Cortex of kidney (tissue), 1 donor: ENCODE results near the gene TSPAN3.

Experiments
- DNase-seq: peaks from one replicate; lab custom pipeline; 2025; lab: John Stamatoyannopoulos, UW

TSPAN3 gene

GRCh38 chr15:77009646-77010311 lies 61.1 kb downstream of the TSPAN3 start:
- no peak for DNase-seq

DNA sequence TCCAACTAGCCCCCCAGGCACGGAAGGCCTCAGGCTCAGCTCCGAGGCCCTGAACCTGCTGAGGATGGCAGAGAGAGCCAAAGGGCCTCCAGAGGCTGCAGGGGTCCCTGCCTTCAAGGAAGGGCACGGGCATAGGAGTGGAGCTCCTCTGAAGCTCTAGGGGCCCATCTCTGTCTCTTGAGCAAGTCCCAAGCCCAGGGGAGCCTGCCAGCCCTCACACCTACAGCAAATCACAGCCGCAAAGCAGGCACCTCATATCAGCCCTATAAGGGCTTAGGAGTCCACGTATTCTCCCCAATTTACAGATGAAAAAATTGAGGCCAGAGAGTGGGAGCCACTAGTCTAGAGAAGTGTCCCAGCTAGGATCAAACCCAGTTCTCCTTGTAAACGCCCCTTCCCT lies 61.7 kb downstream of the TSPAN3 start:
- DNase-seq: no peak

GRCh38 chr15:77004189-77004588 lies 66.7 kb downstream of the TSPAN3 start:
- no peak for DNase-seq

DNA sequence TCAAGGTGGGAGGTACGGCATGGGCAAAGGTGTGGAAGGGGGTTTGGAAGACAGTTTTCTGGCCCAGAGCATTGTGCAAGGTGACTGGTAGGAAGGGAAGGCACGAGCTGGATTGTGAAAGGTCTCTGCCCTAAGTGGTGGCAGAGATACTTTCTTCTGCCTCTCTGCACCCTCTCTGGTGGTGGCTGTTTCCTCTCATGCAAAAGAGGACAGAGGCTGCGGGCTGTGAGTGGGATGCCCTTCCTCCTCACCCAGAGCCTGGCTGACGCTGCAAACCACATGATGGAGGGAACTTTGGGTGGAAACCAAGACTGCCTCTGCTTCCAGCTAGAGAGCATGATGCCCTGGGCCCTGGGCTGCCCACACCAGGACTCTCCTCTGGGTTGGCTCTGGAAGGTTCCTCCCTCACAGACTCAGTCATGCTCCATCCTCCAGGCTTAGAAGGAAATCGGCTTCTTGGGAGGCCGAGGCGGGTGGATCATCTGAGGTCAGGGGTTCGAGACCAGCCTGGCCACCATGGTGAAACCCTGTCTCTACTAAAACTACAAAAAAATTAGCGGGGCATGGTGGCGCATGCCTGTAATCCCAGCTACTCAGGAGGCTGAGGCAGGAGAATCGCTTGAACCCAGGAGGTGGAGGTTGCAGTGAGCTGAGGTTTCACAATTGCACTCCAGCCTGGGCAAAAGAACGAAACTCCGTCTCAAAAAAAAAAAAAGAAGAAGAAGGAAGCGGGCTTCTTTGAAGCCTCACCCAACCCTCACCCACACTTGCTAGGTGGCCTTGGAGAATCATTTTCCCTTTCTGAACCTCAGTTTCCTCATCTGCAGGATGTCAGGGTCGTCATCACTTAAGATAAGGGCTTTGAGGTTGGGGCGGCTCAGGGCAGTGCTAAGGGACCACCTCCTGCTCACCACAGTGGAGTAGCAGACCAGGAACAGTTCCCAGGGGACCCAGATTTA lies 67.7 kb downstream of the TSPAN3 start:
- DNase-seq: no peak

- no peak for DNase-seq
Measured at GRCh38 chr15:77002436-77002835, 68.5 kb downstream of the TSPAN3 start.

- DNase-seq: no peak
Measured at GRCh38 chr15:77001966-77002365, 68.9 kb downstream of the TSPAN3 start.

DNA sequence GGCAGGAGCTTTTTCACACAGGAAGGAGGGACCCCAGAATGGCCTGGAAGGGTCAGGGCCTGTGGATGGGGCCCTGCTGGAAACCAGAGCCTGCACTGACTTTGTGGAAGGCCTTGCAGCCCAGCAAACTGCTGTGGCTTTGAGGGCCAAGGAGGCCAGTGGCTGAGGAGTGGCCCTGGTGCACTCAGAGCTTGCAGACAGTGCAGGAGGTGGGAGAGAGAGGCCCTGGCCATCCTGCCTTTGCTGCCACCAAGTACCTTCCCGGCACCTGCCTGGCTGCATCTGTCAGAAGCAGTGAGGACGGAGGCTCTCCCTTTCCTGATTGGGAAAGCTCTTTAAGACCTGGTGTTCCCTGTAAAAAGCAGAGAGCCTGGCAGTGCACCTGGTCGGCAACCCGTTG lies 69.6 kb downstream of the TSPAN3 start:
- no peak for DNase-seq

DNA sequence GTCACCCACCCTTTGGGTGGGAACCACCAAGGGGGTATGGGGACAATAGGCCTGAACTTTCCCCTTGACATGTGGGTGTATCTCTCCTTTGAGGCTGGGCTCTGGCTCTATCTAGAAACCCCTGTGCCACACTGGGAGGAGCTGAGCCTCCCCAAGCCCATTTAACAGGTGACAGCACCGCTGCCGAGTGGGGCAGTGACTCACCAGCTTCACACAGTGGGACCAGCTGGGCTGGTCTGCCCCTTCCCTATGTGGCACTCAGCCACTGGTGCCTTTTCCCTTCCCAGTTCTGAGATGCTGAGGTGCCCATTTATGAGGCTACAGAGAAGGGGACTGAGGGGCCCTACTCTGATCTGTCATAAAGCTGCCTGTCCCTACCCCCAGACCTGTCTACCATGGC lies 70.9 kb downstream of the TSPAN3 start:
- no peak for DNase-seq

- DNase-seq: no peak
Measured at GRCh38 chr15:76998663-76999285, 72.1 kb downstream of the TSPAN3 start.

GRCh38 chr15:76996526-76997401 lies 74.1 kb downstream of the TSPAN3 start:
- no peak for DNase-seq

DNA sequence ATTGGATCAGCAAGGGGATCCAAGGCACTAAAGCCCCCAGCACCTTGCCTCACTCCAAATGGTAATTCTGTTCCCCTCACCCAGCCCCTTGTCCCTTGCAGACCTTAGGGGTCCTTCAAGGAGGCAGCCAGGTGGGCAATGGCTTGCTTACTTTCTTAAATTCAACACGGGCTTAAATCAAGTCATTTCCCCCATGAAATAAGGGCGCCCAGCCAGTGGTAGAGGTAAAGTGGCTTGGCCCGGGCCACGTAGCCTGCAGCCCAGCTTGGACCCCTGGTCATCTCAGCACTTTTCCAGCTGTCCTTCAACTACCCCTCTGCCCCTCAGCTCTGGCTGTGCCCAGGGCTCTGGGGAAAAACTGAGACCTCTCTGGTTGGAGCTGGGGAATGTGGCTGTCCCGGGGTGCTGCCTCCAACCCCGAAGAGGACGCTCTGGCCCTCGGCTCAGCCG lies 74.8 kb downstream of the TSPAN3 start:
- DNase-seq: no peak

DNA sequence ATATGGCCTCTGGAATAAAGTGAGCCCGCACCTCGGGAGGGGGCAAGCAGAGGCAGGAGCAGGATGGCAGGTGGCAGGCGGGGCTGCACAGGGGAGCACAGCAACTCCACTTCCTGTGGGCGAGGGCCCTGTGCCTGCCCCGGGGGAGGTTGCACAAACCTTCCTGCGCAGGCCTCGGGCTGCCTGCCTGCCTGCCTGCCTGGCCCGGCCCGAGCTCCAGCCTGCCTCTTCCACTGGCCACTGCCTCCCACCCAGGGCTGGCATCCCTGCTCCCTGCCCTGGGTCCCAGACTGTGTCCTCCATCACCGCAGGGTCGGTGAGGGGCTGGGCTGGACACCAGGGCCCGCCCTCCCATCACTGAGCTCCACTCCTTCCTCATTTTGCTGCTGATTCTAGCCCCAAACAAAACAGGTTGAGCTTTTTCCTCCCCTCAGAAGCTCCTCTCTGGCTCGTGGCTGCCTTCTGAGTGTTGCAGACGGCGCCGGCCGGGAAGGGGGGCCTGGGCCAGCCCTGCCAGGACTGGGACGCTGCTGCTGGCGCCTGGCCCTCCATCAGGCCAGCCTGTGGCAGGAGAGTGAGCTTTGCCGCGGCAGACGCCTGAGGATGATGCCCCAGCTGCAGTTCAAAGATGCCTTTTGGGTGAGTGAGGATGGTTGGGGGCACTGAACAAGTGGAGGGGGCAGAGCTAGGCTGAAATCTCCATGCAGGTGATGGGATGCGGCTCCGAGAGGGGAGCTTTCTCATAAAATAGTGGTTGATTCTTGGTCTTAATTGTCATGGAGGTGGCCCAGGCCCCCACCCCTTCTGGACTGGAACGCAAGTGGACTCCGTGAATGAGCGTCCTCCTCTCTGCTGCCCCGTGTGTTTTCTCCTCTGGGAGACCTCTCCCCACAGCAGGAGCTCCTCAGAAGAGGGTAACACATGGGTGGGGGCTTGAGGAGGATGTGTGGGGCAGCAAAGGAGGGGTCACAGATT lies 75.7 kb downstream of the TSPAN3 start, which contains the start of gene PSTPIP1:
Gene PSTPIP1, plus strand, starts transcription at position 156 of the 975 bp plus-strand sequence. Its CDS starts 448 bp downstream, at position 604.
- no peak for DNase-seq

DNA sequence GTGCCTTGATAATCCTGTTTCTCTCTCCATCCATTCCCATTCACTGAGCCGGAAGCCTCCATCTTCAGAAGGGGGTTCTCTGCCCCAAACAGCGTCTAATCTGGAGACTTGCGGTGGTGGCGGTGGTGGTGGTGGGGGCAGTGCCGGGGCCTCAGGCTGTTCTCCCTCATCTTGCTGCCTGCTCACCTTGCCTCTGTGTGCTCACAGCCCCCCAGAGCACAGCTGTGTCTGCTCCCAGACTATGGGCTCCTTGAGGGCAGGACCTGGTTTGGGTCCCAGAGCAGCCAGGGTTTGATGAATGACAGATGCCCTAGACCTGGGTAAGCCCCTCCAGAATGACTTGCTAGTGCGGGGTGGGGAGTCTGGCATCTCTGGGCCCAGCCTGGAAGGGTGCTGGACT lies 76.4 kb downstream of the TSPAN3 start:
- DNase-seq: no peak

DNA sequence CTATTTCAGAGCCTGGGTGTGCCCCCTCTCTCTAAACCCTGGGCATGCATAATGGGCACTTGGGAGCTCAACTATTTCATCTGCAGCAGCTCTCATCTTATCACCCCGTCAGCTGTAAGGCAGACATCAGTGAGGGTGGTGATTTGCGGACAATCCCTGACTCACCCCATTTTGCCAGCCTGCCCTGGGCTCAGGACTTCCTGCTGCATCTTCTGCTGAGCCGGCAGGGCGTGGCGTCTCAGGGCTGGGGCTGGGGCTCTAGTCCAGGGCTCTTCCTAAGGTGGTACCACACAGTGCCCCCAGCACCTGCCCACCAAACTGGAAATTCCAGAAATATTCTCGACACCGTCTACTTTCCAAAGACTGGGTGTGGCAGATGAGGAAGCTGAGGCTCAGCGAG lies 76.9 kb downstream of the TSPAN3 start:
- DNase-seq: no peak

GRCh38 chr15:76993114-76993725 lies 77.7 kb downstream of the TSPAN3 start:
- no peak for DNase-seq

DNA sequence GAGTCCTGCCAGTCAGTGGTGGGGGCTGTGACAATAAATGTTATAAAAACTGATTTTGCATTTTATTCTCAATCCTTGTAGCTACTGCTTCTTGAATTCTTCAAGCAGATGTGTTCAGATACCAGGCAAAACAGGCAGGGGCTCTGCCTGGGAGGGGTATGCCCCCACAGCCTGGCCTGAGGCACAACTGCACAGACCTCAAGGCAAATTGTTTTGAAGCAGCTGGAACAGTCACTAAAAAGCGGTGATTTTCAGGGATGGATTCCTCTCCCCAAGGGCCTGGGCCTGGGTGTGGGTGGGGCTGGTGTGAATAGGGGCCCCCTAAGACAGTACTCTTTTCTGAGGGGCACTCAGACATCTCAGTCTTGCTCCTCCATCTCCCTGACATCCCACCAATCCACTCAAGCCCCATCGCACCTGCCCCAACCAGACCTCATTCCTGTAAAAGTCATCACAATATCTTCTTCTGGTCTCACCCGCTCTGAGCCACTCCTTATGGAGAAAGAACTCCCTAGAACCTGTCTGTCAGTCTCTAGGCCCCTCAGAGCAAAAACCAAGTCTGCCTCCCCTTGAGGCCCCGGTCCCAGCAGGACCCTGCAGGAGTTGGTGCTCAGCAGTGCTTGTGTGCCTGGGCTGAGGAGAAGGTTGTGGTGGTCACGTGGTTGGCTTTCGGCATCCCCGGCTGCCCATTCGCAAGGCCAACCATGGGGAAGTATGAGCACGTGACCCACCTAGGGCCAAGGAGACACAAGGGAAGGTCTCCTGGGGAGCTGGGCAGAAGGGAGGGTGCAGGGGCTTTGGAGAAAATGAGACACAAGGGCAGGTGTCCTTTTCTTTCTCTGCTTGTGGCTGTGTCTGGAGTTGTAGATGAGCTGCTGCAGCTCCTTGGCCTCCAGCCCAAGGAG lies 78.9 kb downstream of the TSPAN3 start:
- DNase-seq: no peak
